Measurements from ENCODE around the gene MATN1. TPM values are rescaled to one million over a fixed set of nuclear protein-coding genes. Genes with fewer than 3 reads are reported as not detected.

The MATN1 gene
- total RNA-seq, 2 donors from 2014 or later: 1.5 TPM; not detected in 1

GRCh38 chr1:30714025-30714424, 9.4 kb downstream of the MATN1 start:
- no peak for ATAC-seq (ENCODE audit: insufficient number of reproducible peaks, low FRiP score, low read depth)
- no peak for TF ChIP-seq CTCF (IDR thresholded peaks at IDR 0.05)
- Histone ChIP-seq H3K9me3 (no peaks in the 10 kb centered on the region), H3K4me3 (no peak overlapping the region), H3K36me3 (no peaks in the 10 kb centered on the region), H3K4me1 (ENCODE audit: control insufficient read depth in 1 of 2, low read depth in 2 of 2) (peaks cover 0 to 3% of the 10 kb centered on the region in 2 donors), H3K27me3 (replicated peaks; ENCODE audit: insufficient read depth) (no peaks in the 10 kb centered on the region), H3K27ac (no peak overlapping the region)
- no peak for DNase-seq (ENCODE audit: low spot score)

GRCh38 chr1:30713311-30713710, 10.1 kb downstream of the MATN1 start:
- no peak overlapping the region for H3K4me3 ChIP-seq
- no peaks in the 10 kb centered on the region for H3K36me3 ChIP-seq
- H3K4me1 ChIP-seq (ENCODE audit: control insufficient read depth in 1 of 2, low read depth in 2 of 2): no peaks in the 10 kb centered on the region
- H3K27me3 ChIP-seq (replicated peaks; ENCODE audit: insufficient read depth): no peaks in the 10 kb centered on the region
- no peak for TF ChIP-seq CTCF (IDR thresholded peaks at IDR 0.05)
- no peak for DNase-seq (ENCODE audit: low spot score)
- ATAC-seq (ENCODE audit: insufficient number of reproducible peaks, low FRiP score, low read depth): no peak
- H3K27ac ChIP-seq: no peak overlapping the region
- no peaks in the 10 kb centered on the region for H3K9me3 ChIP-seq

- no peak overlapping the region for H3K4me3 ChIP-seq
- DNase-seq (ENCODE audit: low spot score) (no peak), ATAC-seq (ENCODE audit: insufficient number of reproducible peaks, low FRiP score, low read depth) (no peak)
- no peaks in the 10 kb centered on the region for H3K4me1 ChIP-seq (ENCODE audit: control insufficient read depth in 1 of 2, low read depth in 2 of 2)
- TF ChIP-seq CTCF (IDR thresholded peaks at IDR 0.05): no peak
- no peak overlapping the region for H3K27ac ChIP-seq
- no peaks in the 10 kb centered on the region for H3K9me3 ChIP-seq
- no peaks in the 10 kb centered on the region for H3K27me3 ChIP-seq (replicated peaks; ENCODE audit: insufficient read depth)
- H3K36me3 ChIP-seq: no peaks in the 10 kb centered on the region
These were observed 10.8 kb downstream of the MATN1 start for GRCh38 chr1:30712583-30712982.

- Histone ChIP-seq H3K36me3 (no peaks in the 10 kb centered on the region), H3K4me3 (no peak overlapping the region), H3K9me3 (no peaks in the 10 kb centered on the region), H3K27me3 (replicated peaks; ENCODE audit: insufficient read depth) (no peaks in the 10 kb centered on the region), H3K27ac (no peak overlapping the region), H3K4me1 (ENCODE audit: control insufficient read depth in 1 of 2, low read depth in 2 of 2) (no peaks in the 10 kb centered on the region)
- DNase-seq (ENCODE audit: low spot score): no peak
- TF ChIP-seq CTCF (IDR thresholded peaks at IDR 0.05): no peak
- no peak for ATAC-seq (ENCODE audit: insufficient number of reproducible peaks, low FRiP score, low read depth)
These were observed 13.0 kb downstream of the MATN1 start for GRCh38 chr1:30710407-30710806.

- Histone ChIP-seq H3K9me3 (no peaks in the 10 kb centered on the region), H3K4me3 (no peak overlapping the region), H3K4me1 (ENCODE audit: control insufficient read depth in 1 of 2, low read depth in 2 of 2) (no peaks in the 10 kb centered on the region), H3K27ac (no peak overlapping the region), H3K27me3 (replicated peaks; ENCODE audit: insufficient read depth) (no peaks in the 10 kb centered on the region), H3K36me3 (no peaks in the 10 kb centered on the region)
- TF ChIP-seq CTCF (IDR thresholded peaks at IDR 0.05): no peak
- DNase-seq (ENCODE audit: low spot score) (no peak), ATAC-seq (ENCODE audit: insufficient number of reproducible peaks, low FRiP score, low read depth) (no peak)
These were observed 15.0 kb downstream of the MATN1 start for GRCh38 chr1:30708361-30708728.
